ENCODE results near the gene MLYCD.

Gene MLYCD

GRCh38 chr16:83908798-83909197, 9.9 kb downstream of the MLYCD start:
- Histone ChIP-seq H3K4me3 (ENCODE audit: insufficient read depth, low read depth, low read length, poor library complexity, severe bottlenecking) (no peak overlapping the region), H3K27me3 (replicated peaks; ENCODE audit: control insufficient read depth, insufficient read depth, low read length, poor library complexity, severe bottlenecking) (no peaks in the 10 kb centered on the region), H3K36me3 (ENCODE audit: control insufficient read depth, insufficient read depth, low read length) (peaks cover 43% of the 10 kb centered on the region), H3K27ac (ENCODE audit: insufficient read depth, low read length, poor library complexity, severe bottlenecking) (no peak overlapping the region), H3K4me1 (ENCODE audit: control insufficient read depth, insufficient read depth, low read length, poor library complexity, severe bottlenecking) (no peaks in the 10 kb centered on the region), H3K9me3 (ENCODE audit: control insufficient read depth, low read length) (no peaks in the 10 kb centered on the region)
- DNase-seq: no peak

- Histone ChIP-seq H3K4me1 (ENCODE audit: control insufficient read depth, insufficient read depth, low read length, poor library complexity, severe bottlenecking) (no peaks in the 10 kb centered on the region), H3K27me3 (replicated peaks; ENCODE audit: control insufficient read depth, insufficient read depth, low read length, poor library complexity, severe bottlenecking) (no peaks in the 10 kb centered on the region), H3K4me3 (ENCODE audit: insufficient read depth, low read depth, low read length, poor library complexity, severe bottlenecking) (no peak overlapping the region), H3K36me3 (ENCODE audit: control insufficient read depth, insufficient read depth, low read length) (peaks cover 63% of the 10 kb centered on the region), H3K9me3 (ENCODE audit: control insufficient read depth, low read length) (no peaks in the 10 kb centered on the region), H3K27ac (ENCODE audit: insufficient read depth, low read length, poor library complexity, severe bottlenecking) (no peak overlapping the region)
- no peak for DNase-seq
Observed at GRCh38 chr16:83911290-83911689, 12.4 kb downstream of the MLYCD start.

- H3K9me3 ChIP-seq (ENCODE audit: control insufficient read depth, low read length): no peaks in the 10 kb centered on the region
- H3K36me3 ChIP-seq (ENCODE audit: control insufficient read depth, insufficient read depth, low read length): peaks cover 56% of the 10 kb centered on the region
- H3K4me3 ChIP-seq (ENCODE audit: insufficient read depth, low read depth, low read length, poor library complexity, severe bottlenecking): no peak overlapping the region
- H3K27ac ChIP-seq (ENCODE audit: insufficient read depth, low read length, poor library complexity, severe bottlenecking): no peak overlapping the region
- H3K27me3 ChIP-seq (replicated peaks; ENCODE audit: control insufficient read depth, insufficient read depth, low read length, poor library complexity, severe bottlenecking): no peaks in the 10 kb centered on the region
- no peaks in the 10 kb centered on the region for H3K4me1 ChIP-seq (ENCODE audit: control insufficient read depth, insufficient read depth, low read length, poor library complexity, severe bottlenecking)
- no peak for DNase-seq
Observed at GRCh38 chr16:83912519-83913244, 13.8 kb downstream of the MLYCD start.

- Histone ChIP-seq H3K36me3 (ENCODE audit: control insufficient read depth, insufficient read depth, low read length) (peaks cover 56% of the 10 kb centered on the region), H3K27ac (ENCODE audit: insufficient read depth, low read length, poor library complexity, severe bottlenecking) (no peak overlapping the region), H3K27me3 (replicated peaks; ENCODE audit: control insufficient read depth, insufficient read depth, low read length, poor library complexity, severe bottlenecking) (no peaks in the 10 kb centered on the region), H3K4me1 (ENCODE audit: control insufficient read depth, insufficient read depth, low read length, poor library complexity, severe bottlenecking) (no peaks in the 10 kb centered on the region), H3K9me3 (ENCODE audit: control insufficient read depth, low read length) (no peaks in the 10 kb centered on the region), H3K4me3 (ENCODE audit: insufficient read depth, low read depth, low read length, poor library complexity, severe bottlenecking) (no peak overlapping the region)
- no peak for DNase-seq
Observed at GRCh38 chr16:83913245-83913633, 14.3 kb downstream of the MLYCD start.

- H3K27ac ChIP-seq (ENCODE audit: insufficient read depth, low read length, poor library complexity, severe bottlenecking): no peak overlapping the region
- H3K27me3 ChIP-seq (replicated peaks; ENCODE audit: control insufficient read depth, insufficient read depth, low read length, poor library complexity, severe bottlenecking): no peaks in the 10 kb centered on the region
- no peak for DNase-seq
- no peak overlapping the region for H3K4me3 ChIP-seq (ENCODE audit: insufficient read depth, low read depth, low read length, poor library complexity, severe bottlenecking)
- no peaks in the 10 kb centered on the region for H3K4me1 ChIP-seq (ENCODE audit: control insufficient read depth, insufficient read depth, low read length, poor library complexity, severe bottlenecking)
- H3K36me3 ChIP-seq (ENCODE audit: control insufficient read depth, insufficient read depth, low read length): peaks cover 60% of the 10 kb centered on the region
- no peaks in the 10 kb centered on the region for H3K9me3 ChIP-seq (ENCODE audit: control insufficient read depth, low read length)
Observed at GRCh38 chr16:83914091-83914710, 15.3 kb downstream of the MLYCD start.

GRCh38 chr16:83915081-83915480, 16.2 kb downstream of the MLYCD start:
- H3K36me3 ChIP-seq (ENCODE audit: control insufficient read depth, insufficient read depth, low read length): peaks cover 65% of the 10 kb centered on the region
- H3K9me3 ChIP-seq (ENCODE audit: control insufficient read depth, low read length): no peaks in the 10 kb centered on the region
- no peak overlapping the region for H3K27ac ChIP-seq (ENCODE audit: insufficient read depth, low read length, poor library complexity, severe bottlenecking)
- H3K4me1 ChIP-seq (ENCODE audit: control insufficient read depth, insufficient read depth, low read length, poor library complexity, severe bottlenecking): no peaks in the 10 kb centered on the region
- no peak for DNase-seq
- no peaks in the 10 kb centered on the region for H3K27me3 ChIP-seq (replicated peaks; ENCODE audit: control insufficient read depth, insufficient read depth, low read length, poor library complexity, severe bottlenecking)
- no peak overlapping the region for H3K4me3 ChIP-seq (ENCODE audit: insufficient read depth, low read depth, low read length, poor library complexity, severe bottlenecking)

- H3K27me3 ChIP-seq (replicated peaks; ENCODE audit: control insufficient read depth, insufficient read depth, low read length, poor library complexity, severe bottlenecking): no peaks in the 10 kb centered on the region
- no peak overlapping the region for H3K27ac ChIP-seq (ENCODE audit: insufficient read depth, low read length, poor library complexity, severe bottlenecking)
- no peak overlapping the region for H3K4me3 ChIP-seq (ENCODE audit: insufficient read depth, low read depth, low read length, poor library complexity, severe bottlenecking)
- DNase-seq: no peak
- no peaks in the 10 kb centered on the region for H3K9me3 ChIP-seq (ENCODE audit: control insufficient read depth, low read length)
- H3K4me1 ChIP-seq (ENCODE audit: control insufficient read depth, insufficient read depth, low read length, poor library complexity, severe bottlenecking): no peaks in the 10 kb centered on the region
- H3K36me3 ChIP-seq (ENCODE audit: control insufficient read depth, insufficient read depth, low read length): peaks cover 65% of the 10 kb centered on the region
Observed at GRCh38 chr16:83915491-83915890, 16.6 kb downstream of the MLYCD start.

- Histone ChIP-seq H3K4me1 (ENCODE audit: control insufficient read depth, insufficient read depth, low read length, poor library complexity, severe bottlenecking) (no peaks in the 10 kb centered on the region), H3K9me3 (ENCODE audit: control insufficient read depth, low read length) (no peaks in the 10 kb centered on the region), H3K27me3 (replicated peaks; ENCODE audit: control insufficient read depth, insufficient read depth, low read length, poor library complexity, severe bottlenecking) (no peaks in the 10 kb centered on the region), H3K27ac (ENCODE audit: insufficient read depth, low read length, poor library complexity, severe bottlenecking) (no peak overlapping the region), H3K36me3 (ENCODE audit: control insufficient read depth, insufficient read depth, low read length) (peaks cover 55% of the 10 kb centered on the region), H3K4me3 (ENCODE audit: insufficient read depth, low read depth, low read length, poor library complexity, severe bottlenecking) (no peak overlapping the region)
- no peak for DNase-seq
Observed at GRCh38 chr16:83917152-83918120, 18.5 kb downstream of the MLYCD start.

- DNase-seq: no peak
Observed at GRCh38 chr16:83920894-83921491, 22.1 kb downstream of the MLYCD start.

More at GRCh38 chr16:83920894-83921491, 22.1 kb downstream of the MLYCD start:
- Histone ChIP-seq H3K27me3 (replicated peaks; ENCODE audit: control insufficient read depth, insufficient read depth, low read length, poor library complexity, severe bottlenecking) (no peaks in the 10 kb centered on the region), H3K36me3 (ENCODE audit: control insufficient read depth, insufficient read depth, low read length) (peaks cover 26% of the 10 kb centered on the region), H3K4me3 (ENCODE audit: insufficient read depth, low read depth, low read length, poor library complexity, severe bottlenecking) (no peak overlapping the region), H3K9me3 (ENCODE audit: control insufficient read depth, low read length) (no peaks in the 10 kb centered on the region), H3K4me1 (ENCODE audit: control insufficient read depth, insufficient read depth, low read length, poor library complexity, severe bottlenecking) (no peaks in the 10 kb centered on the region), H3K27ac (ENCODE audit: insufficient read depth, low read length, poor library complexity, severe bottlenecking) (no peak overlapping the region)
